HEK293 (cell line): ENCODE results near the gene CBX1.
"Not testable (repeated sequence)": the region's sequence is repeated elsewhere in the genome, so short reads cannot be mapped to it uniquely, and the experiment has no call there.

Experiments used
- CTCF ChIA-PET: fragments of 350-600 bp; formaldehyde crosslinking; extraction: SDS; loops from one replicate; lab custom pipeline; 2021; ENCODE audit warnings: antibody characterized with exemption; lab: Yijun Ruan, JAX
- POLR2A ChIA-PET: fragments of 300-600 bp; formaldehyde crosslinking; extraction: SDS; loops from one replicate; lab custom pipeline; 2020; ENCODE audit warnings: antibody characterized with exemption, inconsistent platforms; lab: Yijun Ruan, JAX
- H3K27ac ChIP-seq: fragments of 200-500 bp; sonication (Bioruptor generic); 2 replicates; pipeline ENCODE4 v1.5.1; 2014; ENCODE audit warnings: low read depth, low read length, control low read depth, inconsistent platforms; ENCODE audit errors: extremely low read depth
- H3K36me3 ChIP-seq, 2 experiments: fragments of 200-500 bp in 1 of 2; sonication (Bioruptor generic) in 1 of 2; 1 replicate in 1 of 2; 2 replicates in 1 of 2; pipeline ENCODE4 v1.5.1; 2014 to 2017; ENCODE audit warnings: inconsistent platforms in 2 of 2, low read length in 2 of 2; ENCODE audit not compliant: control insufficient read depth in 2 of 2, insufficient read depth in 1 of 2
- H3K4me1 ChIP-seq: fragments of 200-500 bp; sonication (Bioruptor generic); 2 replicates; pipeline ENCODE4 v1.5.1; 2014; ENCODE audit warnings: mild to moderate bottlenecking, low read length, inconsistent platforms; ENCODE audit not compliant: control insufficient read depth, insufficient read depth
- H3K4me3 ChIP-seq: 2 replicates; pipeline ENCODE4 v1.5.1; 2011; ENCODE audit warnings: low read depth, mild to moderate bottlenecking, control low read depth, low read length, moderate library complexity
- H3K9me3 ChIP-seq: fragments of 200-500 bp; sonication (Bioruptor generic); 2 replicates; pipeline ENCODE4 v1.5.1; 2014; ENCODE audit warnings: low read depth, low read length, inconsistent platforms; ENCODE audit not compliant: control insufficient read depth, insufficient read depth
- EGR2 ChIP-seq: fragments of 450-650 bp; formaldehyde crosslinking; IDR thresholded peaks from 2 replicates; pipeline ENCODE4 v1.5.1; 2016; ENCODE audit warnings: low read depth, missing biosample characterization, missing genetic modification characterization
- PRDM1 ChIP-seq: fragments of 450-650 bp; formaldehyde crosslinking; IDR thresholded peaks from 2 replicates; pipeline ENCODE4; 2016; ENCODE audit warnings: missing biosample characterization, missing genetic modification characterization
- PRDM10 ChIP-seq: fragments of 450-650 bp; formaldehyde crosslinking; IDR thresholded peaks from 2 replicates; pipeline ENCODE4 v1.5.1; 2016; ENCODE audit warnings: missing biosample characterization, missing genetic modification characterization
- ZFP41 ChIP-seq: fragments of 450-650 bp; formaldehyde crosslinking; IDR thresholded peaks from 2 replicates; pipeline ENCODE4 v1.5.1; 2016; ENCODE audit warnings: missing biosample characterization, missing genetic modification characterization, borderline replicate concordance
- ZFP69B ChIP-seq: fragments of 450-650 bp; formaldehyde crosslinking; IDR thresholded peaks from 2 replicates; pipeline ENCODE4 v1.5.1; 2016; ENCODE audit warnings: missing biosample characterization, missing genetic modification characterization
- ZNF140 ChIP-seq: fragments of 450-650 bp; formaldehyde crosslinking; IDR thresholded peaks from 2 replicates; pipeline ENCODE4 v1.5.1; 2016; ENCODE audit warnings: missing biosample characterization, missing genetic modification characterization
- ZNF202 ChIP-seq: fragments of 450-650 bp; formaldehyde crosslinking; IDR thresholded peaks from 2 replicates; pipeline ENCODE4 v1.5.1; 2016; ENCODE audit warnings: missing biosample characterization, missing genetic modification characterization, borderline replicate concordance
- ZNF37A ChIP-seq: fragments of 450-650 bp; IDR thresholded peaks from 2 replicates; pipeline ENCODE4 v1.5.1; 2018; ENCODE audit warnings: missing biosample characterization, missing genetic modification characterization
- ZNF394 ChIP-seq: fragments of 450-650 bp; formaldehyde crosslinking; IDR thresholded peaks from 2 replicates; pipeline ENCODE4 v1.5.1; 2016; ENCODE audit warnings: missing biosample characterization, missing genetic modification characterization, mild to moderate bottlenecking, moderate library complexity, borderline replicate concordance
- ZNF404 ChIP-seq: fragments of 450-650 bp; formaldehyde crosslinking; IDR thresholded peaks from 2 replicates; pipeline ENCODE4 v1.5.1; 2017; ENCODE audit warnings: missing biosample characterization, missing genetic modification characterization
- ZNF530 ChIP-seq: fragments of 450-650 bp; formaldehyde crosslinking; IDR thresholded peaks from 2 replicates; pipeline ENCODE4 v1.5.1; 2016; ENCODE audit warnings: low read depth, missing biosample characterization, missing genetic modification characterization
- ZNF658 ChIP-seq: fragments of 450-650 bp; formaldehyde crosslinking; IDR thresholded peaks from 2 replicates; pipeline ENCODE4; 2016; ENCODE audit warnings: missing biosample characterization, missing genetic modification characterization
- ZNF704 ChIP-seq: fragments of 450-650 bp; formaldehyde crosslinking; IDR thresholded peaks from 2 replicates; pipeline ENCODE4 v1.5.1; 2016; ENCODE audit warnings: missing biosample characterization, missing genetic modification characterization
- ZSCAN5A ChIP-seq: fragments of 450-650 bp; formaldehyde crosslinking; IDR thresholded peaks from 2 replicates; pipeline ENCODE4 v1.5.1; 2016; ENCODE audit warnings: missing biosample characterization, missing genetic modification characterization

The CBX1 gene

GRCh38 chr17:48036693-48037035 lies 64.6 kb downstream of the CBX1 start (continued):
- TF ChIP-seq ZSCAN5A (tag by site-specific recombination) (no peak), ZFP41 (tag by site-specific recombination) (no peak)

DNA sequence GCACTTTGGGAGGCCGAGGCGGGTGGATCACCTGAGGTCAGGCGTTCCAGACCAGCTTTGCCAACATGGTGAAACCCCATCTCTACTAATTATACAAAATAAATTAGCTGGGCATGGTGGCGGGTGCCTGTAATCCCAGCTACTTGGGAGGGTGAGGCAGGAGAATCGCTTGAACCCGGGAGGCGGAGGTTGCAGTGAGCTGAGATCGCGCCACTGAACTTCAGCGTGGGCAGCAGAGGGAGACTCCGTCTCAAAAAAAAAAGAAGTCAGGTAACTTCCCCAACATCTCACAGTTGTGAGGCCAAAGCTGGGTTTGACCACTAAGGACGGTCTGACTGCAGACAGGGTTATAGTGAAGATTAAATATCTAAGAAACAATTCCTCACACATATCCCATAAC lies 66.5 kb downstream of the CBX1 start:
- POLR2A ChIA-PET = interaction anchor here (0.7 to 3.1 kb wide), 3 partner anchors 9 to 20 kb away, joined by 3 to 14 read pairs (median 3); partner anchors contain the start of gene NFE2L1
- H3K36me3 ChIP-seq, H3K4me1 ChIP-seq, H3K27ac ChIP-seq, H3K9me3 ChIP-seq, H3K4me3 ChIP-seq: not testable (repeated sequence)
- CTCF ChIA-PET = interaction anchor here (0.6 to 3.4 kb wide), 4 partner anchors 8 to 39 kb away, joined by 4 to 18 read pairs (median 6); no protein-coding TSS in a partner anchor

DNA sequence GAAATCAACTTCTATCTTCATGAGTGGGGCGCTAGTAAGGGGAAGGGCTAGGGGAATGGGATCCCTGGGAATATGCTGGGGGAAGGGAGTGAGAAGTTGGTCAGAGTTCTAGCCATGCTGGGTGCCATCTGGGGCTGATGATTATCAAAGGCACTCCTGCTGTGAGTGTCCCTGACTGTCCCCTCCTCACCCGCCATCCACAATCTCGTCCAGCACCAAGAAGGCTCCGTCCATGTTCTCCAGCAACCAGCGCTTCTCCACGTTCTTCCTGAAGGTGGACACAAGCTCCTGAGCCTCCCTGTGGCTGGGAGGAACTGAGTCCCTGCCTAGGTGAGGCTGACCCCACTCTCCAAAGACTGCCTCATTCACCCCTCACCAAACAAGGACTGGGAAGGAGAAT lies 69.3 kb downstream of the CBX1 start:
- Histone ChIP-seq H3K27ac (no peak overlapping the region), H3K9me3 (no peaks in the 10 kb centered on the region), H3K4me3 (no peak overlapping the region)
- ChIA-PET CTCF (interaction anchor here (0.8 to 7.9 kb wide), 4 partner anchors 17 to 299 kb away, joined by 3 to 197 read pairs (median 5); no protein-coding TSS in a partner anchor), POLR2A (interaction anchor here (0.7 to 2.1 kb wide), 3 partner anchors 15 to 23 kb away, joined by 3 to 10 read pairs (median 4); partner anchors contain the start of gene NFE2L1)
- no peak for TF ChIP-seq ZNF530 (tag by site-specific recombination)
- no peak for TF ChIP-seq PRDM1
- no peak for TF ChIP-seq ZNF140 (tag by site-specific recombination)
- TF ChIP-seq, all 188 proteins: peak for 0
- H3K36me3 ChIP-seq = no peaks in the 10 kb centered on the region
- H3K4me1 ChIP-seq = no peaks in the 10 kb centered on the region; the same call in 1 of the 2 replicates

GRCh38 chr17:48030531-48030930 lies 70.7 kb downstream of the CBX1 start:
- ChIA-PET CTCF (interaction anchor here (0.8 to 7.9 kb wide), 13 partner anchors 13 to 305 kb away, joined by 3 to 197 read pairs (median 3); no protein-coding TSS in a partner anchor), POLR2A (interaction anchor here (0.6 to 2.1 kb wide), 4 partner anchors 15 to 88 kb away, joined by 3 to 10 read pairs (median 4); partner anchors contain the start of gene NFE2L1)
- Histone ChIP-seq H3K36me3 (no peaks in the 10 kb centered on the region), H3K4me1 (peaks cover 9% of the 10 kb centered on the region), H3K27ac (no peak overlapping the region), H3K4me3 (no peak overlapping the region), H3K9me3 (no peaks in the 10 kb centered on the region)
- no peak for TF ChIP-seq ZFP69B (tag by site-specific recombination)
- no peak for TF ChIP-seq ZNF394 (tag by site-specific recombination)
- no peak for TF ChIP-seq ZNF404
- TF ChIP-seq ZNF202 (tag by site-specific recombination) = no peak
- TF ChIP-seq ZNF704 (tag by site-specific recombination) = no peak
- no peak for TF ChIP-seq ZNF37A

DNA sequence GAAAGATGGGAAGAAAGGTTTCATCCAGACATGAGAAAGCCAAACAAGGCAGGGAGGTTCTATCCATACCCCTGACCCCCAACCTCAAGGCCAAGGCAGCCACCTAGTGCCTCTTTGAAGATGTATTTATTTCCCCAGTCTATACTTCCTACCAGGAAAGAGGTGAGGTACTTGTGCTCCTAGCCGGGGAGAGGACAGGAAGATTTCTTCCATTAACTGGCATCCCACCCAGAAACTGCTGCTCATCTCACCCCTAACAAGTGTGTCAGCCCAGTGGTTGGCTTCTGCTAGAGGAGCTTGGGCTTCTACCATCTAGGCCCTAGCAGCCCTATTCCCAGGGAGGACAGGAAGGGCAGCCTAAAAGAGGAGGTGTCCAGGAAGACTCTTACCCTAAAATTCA lies 72.5 kb downstream of the CBX1 start:
- TF ChIP-seq ZNF658 (tag by site-specific recombination) (no peak), PRDM10 (tag by site-specific recombination) (peak; percentile 61), EGR2 (tag by site-specific recombination) (no peak)
- H3K9me3 ChIP-seq = no peaks in the 10 kb centered on the region
- H3K36me3 ChIP-seq = no peaks in the 10 kb centered on the region
- H3K27ac ChIP-seq = no peak overlapping the region
- no peak overlapping the region for H3K4me3 ChIP-seq
- H3K4me1 ChIP-seq = peaks cover 11% of the 10 kb centered on the region
- ChIA-PET CTCF (interaction anchor here (0.5 to 7.9 kb wide), 3 partner anchors 11 to 81 kb away, joined by 3 to 197 read pairs (median 7); no protein-coding TSS in a partner anchor), POLR2A (interaction anchor here (0.9 to 1.3 kb wide), 2 partner anchors 20 to 21 kb away, joined by 3 read pairs; partner anchors contain the start of gene NFE2L1)
